ENCODE data around the gene ARMC7. TPM values are rescaled to one million over a fixed set of nuclear protein-coding genes. Genes with fewer than 3 reads are reported as not detected.

ARMC7 gene
- total RNA-seq, 1 experiment from 2014 or later = 43.2 TPM

DNA sequence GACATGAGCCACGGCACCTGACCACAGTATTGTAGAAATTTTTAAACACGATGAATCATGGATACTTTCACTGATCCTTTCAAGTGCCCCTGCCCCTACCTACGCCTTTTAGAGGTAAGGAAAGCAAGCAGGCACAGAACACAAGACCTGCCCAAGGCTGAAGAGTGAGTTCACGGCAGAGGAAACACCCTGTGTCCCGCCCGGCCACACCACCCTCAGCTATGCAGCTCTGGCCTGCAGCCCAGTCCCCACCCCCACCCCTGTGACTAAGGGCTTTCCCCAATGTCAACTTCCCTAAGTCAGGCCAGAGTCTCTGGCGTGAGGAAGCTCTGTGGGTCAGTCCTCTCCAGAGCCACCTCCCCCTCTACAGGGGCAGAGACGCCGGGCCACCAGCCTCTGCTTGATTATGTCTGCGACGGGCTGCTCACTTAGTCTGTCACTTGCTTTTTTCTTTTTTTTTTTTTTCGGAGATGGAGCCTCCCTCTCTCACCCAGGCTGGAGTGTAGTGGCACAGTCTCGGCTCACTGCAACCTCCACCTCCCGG lies 13.6 kb upstream of the ARMC7 start:
- no peaks in the 10 kb centered on the region for H4K20me1 ChIP-seq (ENCODE audit: insufficient read depth)
- POLR2A ChIA-PET = interaction anchor here (0.6 to 3.2 kb wide), 12 partner anchors 9 to 620 kb away, joined by 3 to 15 read pairs (median 3); partner anchors contain the start of gene SLC16A5
- no peaks in the 10 kb centered on the region for H3K9me3 ChIP-seq (ENCODE audit: control insufficient read depth in 1 of 2, insufficient read depth in 1 of 2, low read depth in 1 of 2, low read length in 2 of 2)
- peak; percentile 95 for DNase-seq (ENCODE audit: low read depth, low spot score)
- peaks cover 55 to 67% of the 10 kb centered on the region in 2 experiments for H3K4me1 ChIP-seq (ENCODE audit: control insufficient read depth in 1 of 2, insufficient read depth in 2 of 2, low read length in 2 of 2)
- intact Hi-C loops (cut with micrococcal nuclease) = loop anchor here (1.0 kb wide), 2 partner anchors 9 to 18 kb away; partner anchors contain the start of gene SLC16A5
- peak overlapping the region; percentile 61 for H3K9ac ChIP-seq (ENCODE audit: low read length)
- H3K27me3 ChIP-seq (ENCODE audit: insufficient read depth, low read length) = no peaks in the 10 kb centered on the region
- H3K4me3 ChIP-seq (replicated peaks in 1 of 2; ENCODE audit: low read depth in 1 of 2, low read length in 2 of 2) = peak overlapping the region; percentile 23 to 32; a peak in 3 of 4 replicates
- peak overlapping the region; percentile 67 for H3K4me2 ChIP-seq (ENCODE audit: low read length)
- peak; percentile 91 for ATAC-seq
- CTCF ChIA-PET = interaction anchor here (1.3 to 3.1 kb wide), 2 partner anchors 9 to 18 kb away, joined by 4 to 15 read pairs; partner anchors contain the start of gene SLC16A5
- peak overlapping the region; percentile 94 for H3K27ac ChIP-seq (ENCODE audit: low read depth, low read length)
- TF ChIP-seq ZNF274 (IDR thresholded peaks at IDR 0.05; ENCODE audit: low read depth, low read length) (no peak), FOSL1 (IDR thresholded peaks at IDR 0.05; ENCODE audit: low read depth) (no peak), RAD21 (IDR thresholded peaks at IDR 0.05; ENCODE audit: low read depth) (no peak), SP1 (IDR thresholded peaks at IDR 0.05; ENCODE audit: low read depth) (no peak), TCF7L2 (IDR thresholded peaks at IDR 0.05; ENCODE audit: borderline replicate concordance, extremely low read depth, insufficient read depth, insufficient read length) (peak; percentile 61), POLR2AphosphoS5 (IDR thresholded peaks at IDR 0.05; ENCODE audit: low read depth, low read length) (peak; percentile 88), YY1 (IDR thresholded peaks at IDR 0.05; ENCODE audit: extremely low read depth, insufficient replicate concordance, low read depth, low read length) (peak; percentile 76)
- TF ChIP-seq, protein P1, sequence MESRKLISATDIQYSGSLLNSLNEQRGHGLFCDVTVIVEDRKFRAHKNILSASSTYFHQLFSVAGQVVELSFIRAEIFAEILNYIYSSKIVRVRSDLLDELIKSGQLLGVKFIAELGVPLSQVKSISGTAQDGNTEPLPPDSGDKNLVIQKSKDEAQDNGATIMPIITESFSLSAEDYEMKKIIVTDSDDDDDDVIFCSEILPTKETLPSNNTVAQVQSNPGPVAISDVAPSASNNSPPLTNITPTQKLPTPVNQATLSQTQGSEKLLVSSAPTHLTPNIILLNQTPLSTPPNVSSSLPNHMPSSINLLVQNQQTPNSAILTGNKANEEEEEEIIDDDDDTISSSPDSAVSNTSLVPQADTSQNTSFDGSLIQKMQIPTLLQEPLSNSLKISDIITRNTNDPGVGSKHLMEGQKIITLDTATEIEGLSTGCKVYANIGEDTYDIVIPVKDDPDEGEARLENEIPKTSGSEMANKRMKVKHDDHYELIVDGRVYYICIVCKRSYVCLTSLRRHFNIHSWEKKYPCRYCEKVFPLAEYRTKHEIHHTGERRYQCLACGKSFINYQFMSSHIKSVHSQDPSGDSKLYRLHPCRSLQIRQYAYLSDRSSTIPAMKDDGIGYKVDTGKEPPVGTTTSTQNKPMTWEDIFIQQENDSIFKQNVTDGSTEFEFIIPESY (IDR thresholded peaks at IDR 0.05; ENCODE audit: extremely low read depth, insufficient replicate concordance, low read length) = peak; percentile 79
- peaks cover 18 to 34% of the 10 kb centered on the region in 2 experiments; a peak in 3 of 4 replicates for H3K36me3 ChIP-seq (ENCODE audit: control insufficient read depth in 1 of 2, insufficient read depth in 2 of 2, low read length in 2 of 2)
- no peak overlapping the region for H2AFZ ChIP-seq (ENCODE audit: low read depth, low read length, poor library complexity, severe bottlenecking)
- H3K9me2 ChIP-seq (ENCODE audit: insufficient read depth) = no peaks in the 10 kb centered on the region
- RAD21 ChIA-PET (ENCODE audit: low non-redundant PET in 1 of 2, low total read pairs in 2 of 2, uncharacterized antibody in 2 of 2, unreplicated experiment in 2 of 2) = no interaction called here
- BruUV-seq (replicated peaks) = no TSS peak
- peaks cover 32% of the 10 kb centered on the region for H3K79me2 ChIP-seq (ENCODE audit: insufficient read depth, low read length)

Measured in HCT116 (cell line).